NCI-H446 (cell line): ENCODE data around the gene SELENOM.
"Not testable (repeated sequence)": the region's sequence is repeated elsewhere in the genome, so short reads cannot be mapped to it uniquely, and the experiment has no call there.

Experiments used
- DNase-seq, 2 experiments: peaks; one replicate each; lab custom pipeline; 2025; lab: John Stamatoyannopoulos, UW

The SELENOM gene

DNA sequence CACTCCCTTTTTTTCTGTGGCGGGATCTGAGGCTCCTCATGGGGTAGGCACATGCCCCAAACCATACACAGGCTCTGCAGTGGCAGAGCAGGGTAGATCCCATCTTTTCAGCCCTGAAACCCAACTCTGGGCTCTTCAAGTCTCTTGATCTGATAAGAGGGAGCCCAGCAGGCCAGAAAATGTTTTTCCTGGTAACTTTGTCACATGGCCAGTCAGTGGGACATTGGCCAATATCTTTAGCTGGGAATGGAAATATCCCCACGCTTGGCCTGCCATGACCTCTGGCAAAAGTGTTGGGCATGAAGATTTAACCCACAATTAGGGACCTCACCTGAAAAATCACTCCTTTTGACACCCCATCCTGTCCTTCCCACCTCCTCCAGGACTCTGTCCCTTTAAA lies 23.5 kb upstream of the SELENOM start:
- no peak for DNase-seq

GRCh38 chr22:31128156-31128555 lies 20.8 kb upstream of the SELENOM start:
- DNase-seq = no peak

GRCh38 chr22:31127181-31127772 lies 19.9 kb upstream of the SELENOM start:
- no peak for DNase-seq

- DNase-seq = no peak
Measured at GRCh38 chr22:31126869-31127175, 19.5 kb upstream of the SELENOM start.

DNA sequence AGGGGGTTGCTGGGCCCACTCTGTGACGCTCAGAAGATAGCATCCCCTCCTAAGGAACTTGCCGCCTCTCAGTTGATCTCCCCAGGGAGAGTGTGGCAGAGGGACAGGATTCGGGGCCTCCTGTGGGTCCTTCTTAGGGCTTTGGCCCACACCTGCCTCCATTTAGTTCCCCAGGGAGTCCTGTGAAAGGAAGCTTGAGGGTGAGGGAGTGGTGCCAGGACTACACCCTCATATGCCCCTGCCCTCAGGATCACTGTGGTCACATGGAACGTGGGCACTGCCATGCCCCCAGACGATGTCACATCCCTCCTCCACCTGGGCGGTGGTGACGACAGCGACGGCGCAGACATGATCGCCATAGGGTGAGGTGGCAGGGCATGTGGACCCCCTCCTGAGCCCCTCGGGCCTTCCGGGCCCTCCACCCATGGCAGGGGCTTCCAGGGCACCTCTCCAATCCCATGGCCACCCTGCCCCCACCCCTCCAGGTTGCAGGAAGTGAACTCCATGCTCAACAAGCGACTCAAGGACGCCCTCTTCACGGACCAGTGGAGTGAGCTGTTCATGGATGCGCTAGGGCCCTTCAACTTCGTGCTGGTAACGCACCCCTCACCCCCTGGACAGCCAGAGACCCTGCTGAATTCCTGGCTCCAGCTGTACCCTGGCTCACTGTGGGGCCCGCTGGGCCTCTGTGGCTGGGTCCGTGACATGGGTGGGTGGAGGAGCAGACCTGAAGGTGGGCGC lies 18.9 kb upstream of the SELENOM start:
- no peak for DNase-seq

DNA sequence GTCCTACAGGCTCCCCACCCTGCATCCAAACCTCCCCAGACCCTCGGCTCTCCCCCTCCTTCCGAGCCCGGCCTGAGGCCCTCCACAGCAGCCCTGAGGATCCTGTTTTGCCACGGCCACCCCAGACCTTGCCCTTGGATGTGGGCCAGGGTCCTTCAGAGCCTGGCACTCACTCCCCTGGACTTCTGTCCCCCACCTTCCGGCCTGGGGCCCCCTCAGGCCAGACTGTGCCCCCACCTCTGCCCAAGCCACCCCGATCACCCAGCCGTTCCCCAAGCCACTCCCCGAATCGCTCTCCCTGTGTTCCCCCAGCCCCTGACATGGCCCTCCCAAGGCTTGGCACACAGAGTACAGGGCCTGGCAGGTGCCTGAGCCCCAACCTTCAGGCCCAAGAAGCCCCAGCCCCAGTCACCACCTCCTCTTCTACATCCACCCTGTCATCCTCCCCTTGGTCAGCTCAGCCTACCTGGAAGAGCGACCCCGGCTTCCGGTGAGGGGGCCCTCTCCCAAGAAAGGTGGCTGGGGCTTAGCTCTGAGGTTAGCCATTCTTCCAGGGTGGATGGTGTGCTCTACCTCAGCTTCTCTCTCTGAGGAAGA lies 18.3 kb upstream of the SELENOM start:
- DNase-seq = no peak

DNA sequence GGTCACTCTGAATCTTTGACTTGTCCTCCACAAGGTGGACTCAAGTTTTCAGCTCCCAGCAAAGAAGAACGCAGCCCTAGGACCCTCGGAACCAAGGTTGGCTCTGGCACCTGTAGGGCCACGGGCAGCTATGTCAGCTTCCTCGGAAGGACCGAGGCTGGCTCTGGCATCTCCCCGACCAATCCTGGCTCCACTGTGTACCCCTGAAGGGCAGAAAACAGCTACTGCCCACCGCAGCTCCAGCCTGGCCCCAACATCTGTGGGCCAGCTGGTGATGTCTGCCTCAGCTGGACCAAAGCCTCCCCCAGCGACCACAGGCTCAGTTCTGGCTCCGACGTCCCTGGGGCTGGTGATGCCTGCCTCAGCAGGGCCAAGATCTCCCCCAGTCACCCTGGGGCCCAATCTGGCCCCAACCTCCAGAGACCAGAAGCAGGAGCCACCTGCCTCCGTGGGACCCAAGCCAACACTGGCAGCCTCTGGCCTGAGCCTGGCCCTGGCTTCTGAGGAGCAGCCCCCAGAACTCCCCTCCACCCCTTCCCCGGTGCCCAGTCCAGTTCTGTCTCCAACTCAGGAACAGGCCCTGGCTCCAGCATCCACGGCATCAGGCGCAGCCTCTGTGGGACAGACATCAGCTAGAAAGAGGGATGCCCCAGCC lies 17.6 kb upstream of the SELENOM start:
- DNase-seq = peak in 1 of 2 experiments; percentile 22

- DNase-seq = no peak
Measured at GRCh38 chr22:31124290-31124689, 16.9 kb upstream of the SELENOM start.

DNA sequence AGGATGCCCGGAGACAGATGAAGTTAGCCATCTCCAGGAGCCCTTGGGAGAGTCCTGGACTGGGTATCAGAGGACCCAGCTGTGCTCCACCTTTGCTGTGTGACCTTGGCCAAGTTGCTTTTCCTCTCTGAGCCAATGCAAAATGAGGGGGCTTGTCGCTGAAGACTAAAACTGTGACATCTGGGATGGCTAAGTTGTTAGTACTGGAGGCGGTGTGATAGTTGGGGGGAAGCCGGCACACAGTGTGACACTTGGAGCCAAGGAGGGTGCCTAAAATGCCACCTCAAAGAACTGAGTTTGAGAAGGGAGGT lies 15.9 kb upstream of the SELENOM start:
- no peak for DNase-seq

DNA sequence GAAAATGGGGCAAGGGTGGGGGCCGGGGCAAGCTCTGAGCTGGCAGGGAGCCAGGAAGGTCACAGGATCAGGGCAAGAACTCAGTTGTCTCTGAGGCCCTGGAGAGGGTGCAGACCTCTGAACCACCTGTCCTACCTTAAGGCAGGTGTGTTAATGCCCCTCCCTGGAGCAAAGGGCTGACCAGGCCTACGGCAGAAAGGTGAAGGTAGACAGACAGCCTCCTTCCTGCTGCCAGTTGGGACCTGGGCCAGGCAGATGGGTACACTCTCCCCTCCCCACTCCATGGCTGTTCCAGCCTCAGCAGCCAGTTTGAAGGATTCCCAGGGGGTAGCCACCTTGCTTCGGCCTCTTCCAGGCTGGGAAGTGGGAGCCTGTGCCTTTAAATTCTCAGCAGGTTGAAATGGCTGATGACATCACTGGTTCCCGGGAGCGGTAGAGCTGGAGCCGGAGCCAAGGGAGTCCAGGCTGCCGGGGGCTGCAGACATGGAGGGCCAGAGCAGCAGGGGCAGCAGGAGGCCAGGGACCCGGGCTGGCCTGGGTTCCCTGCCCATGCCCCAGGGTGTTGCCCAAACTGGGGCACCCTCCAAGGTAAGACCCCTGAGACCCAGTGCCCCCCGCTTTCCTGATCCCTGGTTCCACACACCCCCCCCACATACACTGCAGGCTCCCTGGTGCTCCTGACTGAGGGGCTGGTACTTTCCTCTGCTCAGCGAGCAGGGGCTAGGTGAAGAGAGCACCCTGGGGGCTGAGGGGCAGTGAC lies 15.3 kb upstream of the SELENOM start, which contains the start of gene INPP5J:
Gene INPP5J, plus strand, starts transcription at position 435 of the 760 bp plus-strand sequence. Its CDS starts 49 bp downstream, at position 484.
- DNase-seq = peak; percentile 50 to 78

DNA sequence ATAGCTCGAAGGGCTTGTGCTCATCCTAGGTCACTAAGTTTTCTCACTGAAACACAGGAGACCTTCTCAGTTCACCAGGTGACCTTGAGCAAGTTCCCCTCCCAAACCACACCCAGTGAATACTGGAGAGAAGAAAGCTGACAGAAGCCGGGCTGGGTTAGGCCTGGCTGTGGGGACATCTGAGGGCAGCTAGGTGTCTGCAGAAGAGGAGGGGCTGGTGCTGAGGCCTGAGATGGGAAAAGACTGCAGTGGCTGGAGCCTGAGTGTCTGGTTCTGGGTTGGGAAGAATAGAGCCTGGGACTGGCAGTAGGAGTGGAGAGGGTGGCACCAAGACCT lies 14.8 kb upstream of the SELENOM start:
- DNase-seq = no peak

- DNase-seq = no peak
Measured at GRCh38 chr22:31121403-31121802, 14.0 kb upstream of the SELENOM start.

GRCh38 chr22:31120642-31121041 lies 13.3 kb upstream of the SELENOM start:
- DNase-seq = no peak

DNA sequence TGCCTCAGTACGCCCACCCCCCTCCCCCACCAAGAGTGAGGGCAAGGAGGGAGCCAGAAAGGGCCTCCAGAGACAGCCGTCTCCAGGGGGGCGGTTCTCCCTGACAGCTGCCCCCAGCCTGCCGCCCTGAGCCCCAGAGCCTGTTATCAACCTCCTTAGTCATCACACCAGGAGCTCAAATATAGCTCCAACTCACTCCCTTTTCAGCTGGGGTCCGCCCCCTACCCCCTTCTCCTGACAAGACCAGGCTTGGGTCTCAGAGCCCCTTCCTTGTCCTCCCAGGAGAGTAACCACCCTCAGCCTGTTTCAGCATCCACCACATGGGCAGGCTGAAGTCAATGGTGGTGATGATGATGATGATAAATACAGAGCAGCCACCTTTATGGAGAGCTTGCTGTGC lies 12.9 kb upstream of the SELENOM start:
- no peak for DNase-seq

- DNase-seq = no peak
Measured at GRCh38 chr22:31119026-31119717, 11.8 kb upstream of the SELENOM start.

- no peak for DNase-seq
Measured at GRCh38 chr22:31118046-31118820, 10.9 kb upstream of the SELENOM start.

GRCh38 chr22:31112547-31113091 lies 5.3 kb upstream of the SELENOM start:
- not testable (repeated sequence) for DNase-seq

DNA sequence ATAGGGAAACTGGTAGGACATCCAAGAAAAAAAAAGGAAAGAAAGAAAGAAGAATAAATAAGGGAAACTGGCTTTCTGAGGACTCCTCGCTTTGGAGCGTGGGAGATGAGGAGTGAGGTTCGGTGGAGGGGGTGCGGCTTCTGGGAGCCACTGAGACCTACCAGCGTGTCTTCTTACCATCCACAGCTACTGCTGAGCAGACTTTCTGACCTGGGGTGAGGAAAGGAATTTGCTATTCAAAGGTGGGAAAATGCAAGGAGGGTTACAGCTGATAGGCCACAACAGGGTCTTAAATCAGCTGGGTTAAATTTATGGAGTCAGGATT lies 488 bp upstream of the SELENOM start:
- DNase-seq = no peak

DNA sequence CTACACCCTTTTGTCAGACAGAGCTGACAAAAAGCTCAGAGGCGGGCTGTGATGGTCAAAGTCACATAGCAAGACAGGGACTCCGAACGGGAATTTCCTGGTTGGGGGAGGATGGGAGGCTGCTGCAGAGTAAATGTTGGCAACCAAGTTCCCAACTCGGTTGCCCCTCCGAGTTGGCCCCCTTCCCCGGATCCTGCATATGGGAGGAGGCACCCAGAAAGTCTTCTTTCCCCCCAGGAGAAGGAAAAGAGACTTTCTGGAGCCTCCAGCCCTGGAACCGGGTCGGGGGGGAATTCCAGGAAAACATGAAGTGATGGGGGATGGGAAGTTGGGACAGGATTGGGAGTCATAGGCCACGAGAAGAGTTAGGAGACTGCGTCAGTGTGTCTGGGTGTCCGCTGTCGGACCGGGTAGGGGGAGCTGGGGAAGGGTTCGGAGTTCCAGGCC lies 614 bp downstream of the SELENOM start:
- DNase-seq = no peak

GRCh38 chr22:31106001-31106571 lies 1.3 kb downstream of the SELENOM start:
- DNase-seq = no peak
